Tibial artery (tissue), 4 donors: Measurements from ENCODE around the gene FSTL4.
A peak's percentile ranks its signal among the peaks of the same experiment; 100 is the strongest.

Experiments used
- DNase-seq, 2 donors: peaks; one replicate each; pipeline ENCODE4 v3.0.0-alpha.2; 2019
- H3K27ac ChIP-seq, 2 donors: fragments of 200-600 bp; sonication (generic) in 1 of 2; 1 replicate in 1 of 2; 2 replicates in 1 of 2; pipeline ENCODE4 v1.5.1; 2018 to 2019; ENCODE audit warnings: mild to moderate bottlenecking in 1 of 2
- H3K27me3 ChIP-seq, 2 donors: fragments of 200-600 bp; sonication (generic) in 1 of 2; one replicate each; pipeline versions ENCODE4 v1.5.1 to v1.6.0; 2016 to 2019
- H3K36me3 ChIP-seq, 3 donors: fragments of 200-600 bp; sonication (generic) in 2 of 3; one replicate each; pipeline ENCODE4 v1.5.1; 2016 to 2019; ENCODE audit warnings: mild to moderate bottlenecking in 2 of 3
- H3K4me1 ChIP-seq, 4 donors: fragments of 200-600 bp; sonication (generic) in 2 of 4; 1 replicate in 3 of 4; 2 replicates in 1 of 4; pipeline ENCODE4 v1.5.1; 2016 to 2019
- H3K4me3 ChIP-seq, 2 donors: fragments of 200-600 bp; sonication (generic) in 1 of 2; 1 replicate in 1 of 2; 2 replicates in 1 of 2; pipeline ENCODE4 v1.5.1; 2018 to 2019; ENCODE audit warnings: mild to moderate bottlenecking in 2 of 2
- H3K9me3 ChIP-seq, 3 donors: fragments of 200-600 bp; sonication (generic) in 1 of 3; one replicate each; pipeline ENCODE4 v1.5.1; 2016 to 2019
- intact Hi-C: fragments of 100-400 bp; cut with DNase I; formaldehyde crosslinking; loops from one replicate; pipeline ENCODE4 v1.15.0; 2023; ENCODE audit warnings: low total_unique reads
- TF ChIP-seq, protein P1 (sequence below), 2 experiments: fragments of 200-600 bp in 1 of 2; fragments of 450-650 bp in 1 of 2; IDR thresholded peaks; one replicate each; pipeline ENCODE4 v1.5.1; 2017 to 2019; ENCODE audit warnings: antibody characterized with exemption in 2 of 2, mild to moderate bottlenecking in 1 of 2, moderate library complexity in 1 of 2

Gene FSTL4

DNA sequence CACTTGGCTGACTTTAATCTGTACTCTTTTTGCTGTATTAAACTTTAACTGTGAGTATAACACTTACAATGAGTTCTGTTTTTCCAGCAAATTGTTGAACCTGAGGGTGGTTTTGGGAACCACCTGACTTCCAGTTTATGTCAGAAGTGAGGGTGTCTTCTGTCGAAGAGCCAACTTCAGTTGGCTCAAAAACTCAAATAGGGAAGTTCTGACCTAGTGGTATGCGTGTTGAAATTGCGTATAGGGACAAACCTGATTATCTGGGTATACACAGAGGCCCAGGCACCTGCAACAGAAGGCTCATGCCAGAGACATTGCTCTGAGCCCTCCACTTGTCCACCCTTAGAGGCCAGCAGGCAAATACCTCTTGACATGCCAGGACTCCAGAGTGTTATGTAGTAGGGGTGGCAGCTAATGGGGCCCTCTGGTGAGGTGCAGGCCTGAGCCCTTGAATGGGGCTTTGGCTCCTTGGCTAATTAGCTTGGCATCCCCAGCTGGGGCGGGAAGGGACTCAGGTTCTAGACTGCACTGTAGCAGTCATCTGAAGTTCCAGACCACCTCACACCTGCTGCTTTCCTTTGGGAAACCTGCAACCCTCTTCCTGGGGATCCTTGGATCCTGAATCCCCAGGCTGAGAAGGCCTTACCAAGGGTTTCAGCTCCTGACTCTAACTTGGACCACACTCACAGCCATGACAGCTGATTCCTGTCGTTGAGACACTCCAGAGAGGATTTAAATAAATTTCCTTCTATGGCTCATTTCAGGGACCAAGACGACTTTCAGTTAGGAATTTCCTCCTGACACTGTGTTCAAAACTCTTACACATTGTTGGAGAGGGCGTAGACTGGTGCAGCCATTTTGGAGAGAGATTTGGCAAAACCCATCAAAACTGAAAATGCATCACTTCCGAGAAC lies 370.9 kb downstream of the FSTL4 start:
- Histone ChIP-seq H3K9me3 (no peaks in the 10 kb centered on the region), H3K27ac (no peak overlapping the region), H3K4me1 (no peaks in the 10 kb centered on the region), H3K27me3 (no peaks in the 10 kb centered on the region), H3K4me3 (no peak overlapping the region), H3K36me3 (no peaks in the 10 kb centered on the region)
- DNase-seq: no peak
- intact Hi-C loops: loop anchor here (10.0 kb wide), 1 partner anchor 127 kb away; no protein-coding TSS in a partner anchor
- TF ChIP-seq, protein P1, sequence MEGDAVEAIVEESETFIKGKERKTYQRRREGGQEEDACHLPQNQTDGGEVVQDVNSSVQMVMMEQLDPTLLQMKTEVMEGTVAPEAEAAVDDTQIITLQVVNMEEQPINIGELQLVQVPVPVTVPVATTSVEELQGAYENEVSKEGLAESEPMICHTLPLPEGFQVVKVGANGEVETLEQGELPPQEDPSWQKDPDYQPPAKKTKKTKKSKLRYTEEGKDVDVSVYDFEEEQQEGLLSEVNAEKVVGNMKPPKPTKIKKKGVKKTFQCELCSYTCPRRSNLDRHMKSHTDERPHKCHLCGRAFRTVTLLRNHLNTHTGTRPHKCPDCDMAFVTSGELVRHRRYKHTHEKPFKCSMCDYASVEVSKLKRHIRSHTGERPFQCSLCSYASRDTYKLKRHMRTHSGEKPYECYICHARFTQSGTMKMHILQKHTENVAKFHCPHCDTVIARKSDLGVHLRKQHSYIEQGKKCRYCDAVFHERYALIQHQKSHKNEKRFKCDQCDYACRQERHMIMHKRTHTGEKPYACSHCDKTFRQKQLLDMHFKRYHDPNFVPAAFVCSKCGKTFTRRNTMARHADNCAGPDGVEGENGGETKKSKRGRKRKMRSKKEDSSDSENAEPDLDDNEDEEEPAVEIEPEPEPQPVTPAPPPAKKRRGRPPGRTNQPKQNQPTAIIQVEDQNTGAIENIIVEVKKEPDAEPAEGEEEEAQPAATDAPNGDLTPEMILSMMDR (IDR thresholded peaks at IDR 0.05): no peak

DNA sequence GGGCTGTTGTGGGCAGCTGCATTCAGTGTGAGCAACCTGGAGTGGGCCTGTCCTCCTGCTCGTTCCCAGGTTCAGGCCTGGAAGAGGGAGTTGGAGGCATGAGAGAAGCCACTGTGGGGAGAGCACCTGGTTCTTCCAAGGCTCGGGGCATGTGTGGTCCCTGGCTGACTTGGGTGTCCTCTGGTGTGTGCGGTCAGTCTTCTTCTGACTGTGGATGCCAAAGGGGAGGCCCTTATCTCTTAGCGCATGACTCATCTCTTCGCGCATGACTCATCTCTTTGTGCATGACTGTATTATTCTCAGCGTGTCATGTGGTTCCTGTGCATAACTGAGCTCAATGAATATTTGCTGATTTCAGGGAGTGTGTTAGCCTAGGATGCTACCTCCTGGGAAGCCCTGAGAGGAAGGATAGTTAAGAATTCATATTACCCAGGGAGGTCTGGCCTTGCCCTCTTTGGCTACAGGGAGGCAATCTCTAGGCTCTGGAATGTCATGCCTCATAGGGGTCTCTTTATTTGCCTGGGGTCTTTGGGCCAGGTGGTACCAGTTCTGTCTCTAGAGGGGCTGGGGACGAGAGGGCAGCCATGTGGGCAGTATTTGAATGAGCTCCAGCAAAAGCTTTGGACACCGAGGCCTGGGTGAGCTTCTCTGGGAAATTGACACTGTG lies 371.8 kb downstream of the FSTL4 start:
- no peaks in the 10 kb centered on the region for H3K4me1 ChIP-seq
- no peaks in the 10 kb centered on the region for H3K36me3 ChIP-seq
- H3K27me3 ChIP-seq: no peaks in the 10 kb centered on the region
- peak in 1 of 2 donors; percentile 35 for DNase-seq
- H3K4me3 ChIP-seq: no peak overlapping the region
- TF ChIP-seq, protein P1 (IDR thresholded peaks at IDR 0.05): no peak
- intact Hi-C loops: loop anchor here (10.0 kb wide), 1 partner anchor 126 kb away; no protein-coding TSS in a partner anchor
- H3K27ac ChIP-seq: no peak overlapping the region
- no peaks in the 10 kb centered on the region for H3K9me3 ChIP-seq

DNA sequence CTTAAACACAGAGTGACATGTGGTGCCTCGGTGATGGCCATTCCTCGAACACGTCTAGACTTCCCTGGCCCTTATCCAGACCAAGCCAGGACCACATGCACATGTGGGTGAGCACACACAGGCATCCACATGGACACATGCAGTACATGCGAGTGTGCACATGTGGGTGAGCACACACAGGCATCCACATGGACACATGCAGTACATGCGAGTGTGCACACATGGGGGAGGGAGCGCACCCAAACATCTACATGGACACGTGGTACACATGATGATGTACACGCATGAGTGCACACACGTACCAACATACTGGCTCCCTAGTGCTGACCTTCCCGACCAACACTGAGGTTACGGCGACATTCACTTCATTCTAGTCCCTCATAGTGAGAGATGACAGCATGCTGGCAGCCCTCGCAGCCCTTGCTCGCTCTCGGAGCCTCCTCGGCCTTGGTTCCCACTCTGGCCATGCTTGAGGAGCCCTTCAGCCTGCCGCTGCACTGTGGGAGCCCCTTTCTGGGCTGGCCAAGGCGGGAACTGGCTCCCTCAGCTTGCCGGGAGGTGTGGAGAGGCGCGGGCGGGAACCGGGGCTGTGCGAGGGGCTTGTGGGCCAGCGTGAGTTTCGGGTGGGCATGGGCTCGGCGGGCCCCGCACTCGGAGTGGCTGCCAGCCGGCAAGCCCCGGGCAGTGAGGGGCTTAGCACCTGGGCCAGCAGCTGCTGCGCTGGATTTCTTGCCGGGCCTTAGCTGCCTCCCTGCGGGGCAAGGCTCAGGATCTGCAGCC lies 373.7 kb downstream of the FSTL4 start:
- TF ChIP-seq, protein P1 (IDR thresholded peaks at IDR 0.05): no peak
- H3K36me3 ChIP-seq: no peaks in the 10 kb centered on the region
- H3K4me3 ChIP-seq: no peak overlapping the region
- no peak overlapping the region for H3K27ac ChIP-seq
- peak in 1 of 2 donors; percentile 42 for DNase-seq
- no peaks in the 10 kb centered on the region for H3K27me3 ChIP-seq
- intact Hi-C loops: no loop called here
- H3K9me3 ChIP-seq: no peaks in the 10 kb centered on the region
- no peaks in the 10 kb centered on the region for H3K4me1 ChIP-seq

DNA sequence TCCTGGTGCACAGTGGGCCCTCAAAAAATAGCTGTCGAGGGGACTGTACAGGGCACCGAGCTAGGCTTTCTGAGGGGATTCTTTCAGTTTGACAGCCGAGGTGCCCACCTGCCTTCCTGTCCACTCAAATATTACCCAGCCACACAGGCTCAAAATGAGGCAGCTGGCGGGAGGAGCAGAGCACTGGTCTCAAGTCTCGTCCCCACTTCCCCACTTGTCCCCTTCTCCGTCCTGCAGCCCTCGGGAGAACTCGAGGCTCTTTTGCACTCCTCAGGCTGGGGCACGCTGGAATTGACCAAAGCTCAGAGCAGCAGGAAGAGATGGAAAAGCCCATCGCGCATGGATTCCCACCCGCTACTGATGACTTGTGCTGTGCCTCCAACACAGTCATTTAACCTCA lies 375.4 kb downstream of the FSTL4 start:
- intact Hi-C loops: no loop called here
- Histone ChIP-seq H3K36me3 (no peaks in the 10 kb centered on the region), H3K27ac (no peak overlapping the region), H3K4me3 (no peak overlapping the region), H3K27me3 (no peaks in the 10 kb centered on the region), H3K4me1 (no peaks in the 10 kb centered on the region), H3K9me3 (no peaks in the 10 kb centered on the region)
- TF ChIP-seq, protein P1 (IDR thresholded peaks at IDR 0.05): no peak
- DNase-seq: no peak

DNA sequence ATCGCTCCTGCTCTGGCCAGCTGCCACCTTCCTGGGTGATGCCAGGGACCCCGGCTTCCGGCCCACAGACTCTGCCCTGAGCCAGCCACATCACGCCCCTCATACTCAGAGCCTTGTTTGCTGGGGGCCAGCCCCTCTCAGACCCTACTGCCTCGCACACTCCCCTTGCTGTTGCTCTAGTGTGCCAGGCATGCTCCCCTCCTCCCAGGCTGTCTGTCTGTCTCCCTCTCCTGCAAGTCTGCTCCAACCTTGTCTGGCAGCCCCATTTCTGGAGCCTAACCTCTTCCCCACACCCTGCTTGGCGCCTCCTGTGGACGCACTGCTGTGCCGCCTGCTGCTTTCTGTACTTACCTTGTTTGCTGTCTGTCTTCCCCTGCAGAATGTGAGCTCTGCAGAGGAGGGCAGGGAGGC lies 375.8 kb downstream of the FSTL4 start:
- intact Hi-C loops: no loop called here
- Histone ChIP-seq H3K9me3 (no peaks in the 10 kb centered on the region), H3K4me1 (no peaks in the 10 kb centered on the region), H3K36me3 (no peaks in the 10 kb centered on the region), H3K27me3 (no peaks in the 10 kb centered on the region), H3K27ac (no peak overlapping the region), H3K4me3 (no peak overlapping the region)
- DNase-seq: no peak
- TF ChIP-seq, protein P1 (IDR thresholded peaks at IDR 0.05): no peak
